Heart left ventricle (tissue), 16 donors: Measurements from ENCODE around the gene SEH1L. TPM values are rescaled to one million over a fixed set of nuclear protein-coding genes. Genes with fewer than 3 reads are reported as not detected.
A peak's percentile ranks its signal among the peaks of the same experiment; 100 is the strongest.

Source experiments
- ATAC-seq, 4 donors: fragments of 200-7000 bp; cut with Tn5 transposase; one replicate each; pipeline ENCODE4 v1.9.1; 2020 to 2022; ENCODE audit warnings: moderate library complexity in 4 of 4, mild to moderate bottlenecking in 3 of 4, moderate number of reproducible peaks in 1 of 4
- DNase-seq, 5 donors: peaks; one replicate each; pipeline ENCODE4 v3.0.0-alpha.2; 2020
- H3K27ac ChIP-seq, 12 donors: fragments of 200-600 bp; sonication (generic) in 4 of 12; one replicate each; pipeline versions ENCODE4 v1.5.0 to v1.8.0; 2016 to 2022; ENCODE audit warnings: mild to moderate bottlenecking in 2 of 12
- H3K27me3 ChIP-seq, 9 donors: fragments of 200-600 bp; sonication (generic) in 2 of 9; one replicate each; pipeline versions ENCODE4 v1.5.1 to v1.8.0; 2016 to 2022; ENCODE audit warnings: mild to moderate bottlenecking in 3 of 9
- H3K36me3 ChIP-seq, 9 donors: fragments of 200-600 bp; sonication (generic) in 2 of 9; one replicate each; pipeline versions ENCODE4 v1.5.0 to v1.8.0; 2018 to 2022; ENCODE audit warnings: mild to moderate bottlenecking in 2 of 9
- H3K4me1 ChIP-seq, 12 donors: fragments of 200-600 bp; sonication (generic) in 4 of 12; one replicate each; pipeline versions ENCODE4 v1.5.0 to v1.8.0; 2016 to 2022; ENCODE audit warnings: mild to moderate bottlenecking in 3 of 12
- H3K4me3 ChIP-seq, 12 donors: fragments of 200-600 bp; sonication (generic) in 4 of 12; one replicate each; pipeline versions ENCODE4 v1.5.0 to v1.8.0; 2017 to 2022; ENCODE audit warnings: mild to moderate bottlenecking in 9 of 12, moderate library complexity in 4 of 12
- H3K9me3 ChIP-seq, 12 donors: fragments of 200-600 bp; sonication (generic) in 4 of 12; one replicate each; pipeline versions ENCODE4 v1.5.0 to v1.8.0; 2016 to 2022; ENCODE audit warnings: mild to moderate bottlenecking in 1 of 12
- CTCF ChIP-seq, 12 donors: fragments of 200-600 bp; sonication (generic) in 4 of 12; IDR thresholded peaks; one replicate each; pipeline versions ENCODE4 v1.5.0 to v1.8.0; 2018 to 2022; ENCODE audit warnings: antibody characterized with exemption in 12 of 12, mild to moderate bottlenecking in 5 of 12
- POLR2A ChIP-seq, 2 donors: fragments of 450-650 bp; IDR thresholded peaks; one replicate each; pipeline ENCODE4 v1.6.1; 2017; ENCODE audit warnings: antibody characterized with exemption in 2 of 2, mild to moderate bottlenecking in 2 of 2, moderate library complexity in 2 of 2
- WGBS, 4 donors: extraction: QIAGEN DNeasy Blood & Tissue Kit in 2 of 4; methylation state at CpG; one replicate each; pipeline versions ENCODE4 v1.1.5 to v1.1.7; 2013 to 2018; 5-methylcytosine and 5-hydroxymethylcytosine counted together
- intact Hi-C, 10 donors: fragments of 100-400 bp; cut with DNase I; formaldehyde crosslinking; loops; one replicate each; pipeline versions ENCODE4 v1.11.1 to v1.14.2; 2022
- polyA plus RNA-seq, 2 donors: library from polyadenylated mRNA; stranded (reverse); fragments of 200-250 nt; gene quantifications; one replicate each; pipeline ENCODE4 v1.2.3, GENCODE V29; 2013
- total RNA-seq, 9 donors: library from RNA; depleted of rRNA in 2 of 9; stranded (reverse); fragments of >200 nt in 2 of 9; fragmentation: NEBNext Ultra II Directional in 3 of 9; extraction: Animal tissue kit (Norgen Biotek cat#: 25700) in 3 of 9; gene quantifications; one replicate each; pipeline versions ENCODE4 v1.1.0 to v1.2.4, GENCODE V29; 2016 to 2023
- donor health status: ischemic (EF 13 %, LVEDD 7.1; RV severe dilation, severe dysfunction).
- donor health status: healthy with polysubstance abuse.
- donor health status: DM: no; HTN: yes; CAD: no.
- donor health status: DM: no; HTN: no; CAD: no.
- donor health status: ischemic (EF 25% LVEDD 6.9; RV normal size, moderate dysfunction).
- donor health status: ischemic (EF 25% LVEDD 5.7; RV mildly dilated, moderate dysfunction).
- donor health status: healthy.
- donor health status: DM: yes; HTN: yes; CAD: no.
- donor health status: ischemic (EF 35%, LVEDD 5.7; RV mildly dilated, moderate dysfunction).
- donor health status: nonischemic (EF 11% LVEDD 7.7; RV severe dilation, severe dysfunction).
- donor health status: DM: yes; HTN: yes; CAD: no.
- donor health status: PGD.
- donor health status: ischemic (EF 29% LVEDD 5.4; RV normal size, mild dysfunction).
- donor health status: nonischemic (EF 23%, LVEDD 6.1; RV moderate dilation, normal function).

Gene SEH1L
- total and polyA plus RNA-seq, 11 donors: 8.6 to 39.9 (median 18.5) TPM

GRCh38 chr18:12990123-12990475 is 42.3 kb downstream of the SEH1L start:
- H3K27ac ChIP-seq: peak overlapping the region in 1 of 12 donors; percentile 95

GRCh38 chr18:12990641-12990966 is 42.8 kb downstream of the SEH1L start:
- DNase-seq: no peak
- peak in 1 of 4 donors; percentile 8 for ATAC-seq
- H3K27me3 ChIP-seq: no peaks in the 10 kb centered on the region
- H3K4me3 ChIP-seq: peak overlapping the region; percentile 39 to 97 (median 84)
- H3K4me1 ChIP-seq: peaks cover 0 to 30% (median 15%) of the 10 kb centered on the region in 12 donors
- peak overlapping the region in 11 of 12 donors; percentile 54 to 95 (median 86) for H3K27ac ChIP-seq
- 3% methylated on average over 11 of the region's 11 CpGs for WGBS, 4 donors
- H3K9me3 ChIP-seq: no peaks in the 10 kb centered on the region
- TF ChIP-seq POLR2A (IDR thresholded peaks at IDR 0.05): no peak
- TF ChIP-seq CTCF (IDR thresholded peaks at IDR 0.05): no peak
- peaks cover 0 to 14% (median 4%) of the 10 kb centered on the region in 9 donors for H3K36me3 ChIP-seq
- intact Hi-C loops: loop anchor here in 4 of 10 donors (2.0 to 10.0 kb wide), 5 partner anchors 38 to 734 kb away; partner anchors contain the start of genes SEH1L (in 3 of the 4), FAM210A (in 1 of the 4) and RNMT (in 1 of the 4)

More at GRCh38 chr18:12990123-12990475, 42.3 kb downstream of the SEH1L start:
- Histone ChIP-seq H3K9me3 (no peaks in the 10 kb centered on the region), H3K4me3 (peak overlapping the region in 6 of 12 donors; percentile 73 to 94 (median 85)), H3K36me3 (peaks cover 0 to 20% (median 7%) of the 10 kb centered on the region in 9 donors), H3K4me1 (peaks cover 0 to 28% (median 15%) of the 10 kb centered on the region in 12 donors), H3K27me3 (no peaks in the 10 kb centered on the region)
- intact Hi-C loops: loop anchor here in 4 of 10 donors (2.0 to 10.0 kb wide), 5 partner anchors 38 to 735 kb away; partner anchors contain the start of genes SEH1L (in 3 of the 4), FAM210A (in 1 of the 4) and RNMT (in 1 of the 4)
- TF ChIP-seq POLR2A (IDR thresholded peaks at IDR 0.05) (no peak), CTCF (IDR thresholded peaks at IDR 0.05) (no peak)
- no peak for DNase-seq
- ATAC-seq: no peak
- WGBS, 4 donors: 52 to 67% (median 65%) methylated on average over 2 of the region's 2 CpGs

GRCh38 chr18:12990967-12991820 is 43.4 kb downstream of the SEH1L start, which contains the start of gene CEP192:
Gene CEP192 (plus strand): TSS chr18:12991362. CDS start chr18:12999425, 8,063 bp downstream.
- Histone ChIP-seq H3K4me3 (peak within 1 kb of the TSS; percentile 52 to 97 (median 84)), H3K4me1 (peaks cover 0 to 36% (median 15%) of the 10 kb centered on the region in 12 donors), H3K27me3 (no peaks in the 10 kb centered on the region), H3K27ac (peak within 1 kb of the TSS; percentile 69 to 95 (median 87)), H3K9me3 (no peaks in the 10 kb centered on the region), H3K36me3 (peaks cover 0 to 11% (median 4%) of the 10 kb centered on the region in 9 donors)
- DNase-seq (peak; percentile 97 to 98 (median 98)), ATAC-seq (peak; percentile 98 to 99 (median 99))
- intact Hi-C loops: loop anchor here in 4 of 10 donors (2.0 to 10.0 kb wide), 5 partner anchors 39 to 734 kb away; partner anchors contain the start of genes SEH1L (in 3 of the 4), FAM210A (in 1 of the 4) and RNMT (in 1 of the 4)
- whole genome bisulfite sequencing, 4 donors: 0 to 1% (median 0%) methylated on average over 28 to 73 of the region's 73 CpGs
- TF ChIP-seq CTCF (IDR thresholded peaks at IDR 0.05) (peak in 4 of 12 donors; percentile 21 to 31 (median 23)), POLR2A (IDR thresholded peaks at IDR 0.05) (peak; percentile 51 to 89)

- peaks cover 0 to 6% (median 4%) of the 10 kb centered on the region in 9 donors for H3K36me3 ChIP-seq
- no peaks in the 10 kb centered on the region for H3K27me3 ChIP-seq
- DNase-seq: no peak
- H3K27ac ChIP-seq: peak overlapping the region; percentile 69 to 95 (median 87)
- 0 to 2% (median 1%) methylated on average over 7 of the region's 7 CpGs for WGBS, 4 donors
- H3K4me3 ChIP-seq: peak overlapping the region; percentile 52 to 97 (median 84)
- no peak for TF ChIP-seq CTCF (IDR thresholded peaks at IDR 0.05)
- no peak for TF ChIP-seq POLR2A (IDR thresholded peaks at IDR 0.05)
- no peak for ATAC-seq
- intact Hi-C loops: loop anchor here in 4 of 10 donors (2.0 to 10.0 kb wide), 5 partner anchors 39 to 733 kb away; partner anchors contain the start of genes SEH1L (in 3 of the 4), FAM210A (in 1 of the 4) and RNMT (in 1 of the 4)
- H3K4me1 ChIP-seq: peaks cover 0 to 42% (median 21%) of the 10 kb centered on the region in 12 donors
- H3K9me3 ChIP-seq: no peaks in the 10 kb centered on the region
These were observed 44.0 kb downstream of the SEH1L start for GRCh38 chr18:12991821-12992179.
